GM23338 (cell line): Measurements from ENCODE around the gene GPC5. TPM values are rescaled to one million over a fixed set of nuclear protein-coding genes. Genes with fewer than 3 reads are reported as not detected.

Experiments
- ATAC-seq: fragments of 200-7000 bp; cut with Tn5 transposase; 3 replicates; pipeline ENCODE4 v1.9.1; 2020
- DNase-seq: peaks from one replicate; pipeline ENCODE4 v3.0.0-alpha.2; 2015; ENCODE audit warnings: low spot score
- H2AFZ ChIP-seq: fragments of 200-600 bp; sonication (generic); 2 replicates; pipeline ENCODE4 v1.8.0; 2016; ENCODE audit warnings: antibody characterized with exemption, mild to moderate bottlenecking, moderate library complexity
- H3F3A ChIP-seq: fragments of 200-600 bp; sonication (generic); replicated peaks from 2 replicates; pipeline ENCODE4 v1.8.0; 2017; ENCODE audit warnings: antibody characterized with exemption, mixed run types, low read depth
- H3K27ac ChIP-seq: fragments of 200-600 bp; sonication (generic); 2 replicates; pipeline ENCODE4 v1.6.1; 2016; ENCODE audit warnings: low read depth
- H3K27me3 ChIP-seq: fragments of 200-600 bp; sonication (generic); 2 replicates; pipeline ENCODE4 v1.8.0; 2016; ENCODE audit warnings: mild to moderate bottlenecking, mixed run types, moderate library complexity; ENCODE audit not compliant: insufficient read depth
- H3K36me3 ChIP-seq: fragments of 200-600 bp; sonication (generic); 2 replicates; pipeline ENCODE4 v1.8.0; 2016; ENCODE audit warnings: mild to moderate bottlenecking; ENCODE audit not compliant: insufficient read depth
- H3K4me1 ChIP-seq: fragments of 200-600 bp; sonication (generic); 2 replicates; pipeline ENCODE4 v1.8.0; 2016; ENCODE audit warnings: mild to moderate bottlenecking, moderate library complexity; ENCODE audit not compliant: insufficient read depth
- H3K4me2 ChIP-seq: fragments of 200-600 bp; sonication (generic); 2 replicates; pipeline ENCODE4 v1.7.1; 2017; ENCODE audit warnings: mixed run types
- H3K4me3 ChIP-seq: fragments of 200-600 bp; sonication (generic); 2 replicates; pipeline ENCODE4 v1.6.1; 2016; ENCODE audit warnings: mixed run types
- H3K79me2 ChIP-seq: fragments of 200-600 bp; sonication (generic); replicated peaks from 2 replicates; pipeline ENCODE4 v1.8.0; 2017; ENCODE audit warnings: mild to moderate bottlenecking; ENCODE audit not compliant: insufficient read depth
- H3K9me2 ChIP-seq: fragments of 200-600 bp; sonication (generic); 2 replicates; pipeline ENCODE4 v1.8.0; 2017; ENCODE audit not compliant: insufficient read depth
- H4K20me1 ChIP-seq: fragments of 200-600 bp; sonication (generic); replicated peaks from 2 replicates; pipeline ENCODE4 v1.8.0; 2017; ENCODE audit warnings: mild to moderate bottlenecking; ENCODE audit not compliant: insufficient read depth
- H3K27ac Mint-ChIP-seq: 2 replicates; pipeline ENCODE4 v1.8.0; 2020; ENCODE audit warnings: inconsistent platforms, mild to moderate bottlenecking, moderate library complexity, mixed read lengths
- H3K27me3 Mint-ChIP-seq: 3 replicates; pipeline ENCODE4 v1.8.0; 2022; ENCODE audit warnings: low read depth, mild to moderate bottlenecking, moderate library complexity, mixed read lengths, inconsistent platforms; ENCODE audit not compliant: insufficient read depth, poor library complexity
- H3K36me3 Mint-ChIP-seq: 3 replicates; pipeline ENCODE4 v1.8.0; 2021; ENCODE audit warnings: low read depth, mild to moderate bottlenecking, inconsistent platforms, moderate library complexity, mixed read lengths
- H3K4me1 Mint-ChIP-seq: 3 replicates; pipeline ENCODE4 v1.8.0; 2020; ENCODE audit warnings: mild to moderate bottlenecking, inconsistent platforms, mixed read lengths
- H3K4me3 Mint-ChIP-seq: 3 replicates; pipeline ENCODE4 v1.8.0; 2021; ENCODE audit warnings: moderate library complexity, mild to moderate bottlenecking, inconsistent platforms, mixed read lengths
- H3K9me3 Mint-ChIP-seq: 3 replicates; pipeline ENCODE4 v1.8.0; 2020; ENCODE audit warnings: moderate library complexity, mild to moderate bottlenecking, inconsistent platforms, mixed read lengths
- EZH2 ChIP-seq: fragments of 200-600 bp; sonication (generic); IDR thresholded peaks from one replicate; pipeline ENCODE4 v1.8.0; 2017; ENCODE audit warnings: antibody characterized with exemption, mild to moderate bottlenecking, low read depth; ENCODE audit not compliant: unreplicated experiment
- EZH2phosphoT487 ChIP-seq: fragments of 200-600 bp; sonication (generic); IDR thresholded peaks from one replicate; pipeline ENCODE4 v1.8.1; 2018; ENCODE audit warnings: antibody characterized with exemption; ENCODE audit not compliant: unreplicated experiment
- JUNB ChIP-seq: IDR thresholded peaks from one replicate; pipeline ENCODE4 v1.6.1; 2016; ENCODE audit warnings: antibody characterized with exemption; ENCODE audit not compliant: unreplicated experiment
- STAT1 ChIP-seq: IDR thresholded peaks from one replicate; pipeline ENCODE4 v1.6.1; 2016; ENCODE audit warnings: antibody characterized with exemption; ENCODE audit not compliant: unreplicated experiment
- ZNF114 ChIP-seq: fragments of 250-450 bp; sonication (Bioruptor Pico); IDR thresholded peaks from 2 replicates; pipeline ENCODE4 v1.5.0; 2020; ENCODE audit warnings: mild to moderate bottlenecking, moderate library complexity
- ZNF331 ChIP-seq: fragments of 250-450 bp; sonication (Bioruptor Pico); IDR thresholded peaks from 2 replicates; pipeline ENCODE4 v1.5.0; 2020; ENCODE audit warnings: low read depth, mild to moderate bottlenecking, moderate library complexity
- polyA plus RNA-seq: library from polyadenylated mRNA; unstranded; fragments of >200 nt; fragmentation: Nextera tagmentation; extraction: Ambion mirVana; gene quantifications from 2 replicates; pipeline ENCODE4 v1.2.1, GENCODE V29; 2016
- total RNA-seq: library from RNA; depleted of rRNA; stranded (reverse); fragments of >200 nt; shearing (Covaris generic); gene quantifications from 2 replicates; pipeline ENCODE4 v1.2.3, GENCODE V29; 2014
- TF ChIP-seq, protein P1 (sequence below): IDR thresholded peaks from one replicate; pipeline ENCODE4 v1.6.1; 2018; ENCODE audit warnings: antibody characterized with exemption; ENCODE audit not compliant: unreplicated experiment
- TF ChIP-seq, protein P2 (sequence below), 2 experiments: fragments of 200-600 bp in 1 of 2; sonication (generic) in 1 of 2; conservative IDR thresholded peaks; 2 replicates each; pipeline versions ENCODE4 v1.5.1 to v1.6.1; 2016 to 2017; ENCODE audit warnings: antibody characterized with exemption in 2 of 2, low read depth in 2 of 2, mild to moderate bottlenecking in 2 of 2, moderate library complexity in 1 of 2
- TF ChIP-seq, protein P3 (sequence below): IDR thresholded peaks from 2 replicates; pipeline ENCODE4 v1.6.1; 2016; ENCODE audit warnings: antibody characterized with exemption
- TF ChIP-seq, protein P4 (sequence below): fragments of 250-450 bp; sonication (Bioruptor Pico); IDR thresholded peaks from 2 replicates; pipeline ENCODE4 v1.5.0; 2020; ENCODE audit warnings: mild to moderate bottlenecking, moderate library complexity

The GPC5 gene
- total and polyA plus RNA-seq, 2 experiments from 2014 or later = 0.95 to 1.1 TPM

DNA sequence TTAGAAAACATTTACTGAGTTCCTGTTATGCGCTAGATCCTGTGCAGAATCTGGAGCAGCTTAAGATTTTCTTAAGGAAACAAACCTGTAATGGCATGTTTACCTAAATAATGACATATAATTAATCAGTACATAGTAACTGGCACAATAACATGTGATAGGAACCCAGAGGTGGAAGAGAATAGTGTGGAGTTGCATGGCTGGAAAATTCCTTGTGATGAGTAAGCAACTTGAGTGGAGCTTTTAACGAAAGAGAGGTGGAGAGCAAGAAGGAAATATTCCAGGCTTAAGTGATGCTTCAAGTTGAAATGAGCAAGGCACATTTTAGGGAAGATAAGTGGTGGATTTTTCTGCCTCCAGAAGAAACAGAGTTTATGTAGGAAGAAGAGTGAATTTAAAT lies 9.2 kb upstream of the GPC5 start:
- H3K27me3 Mint-ChIP-seq = no peaks in the 10 kb centered on the region
- Histone ChIP-seq H3K27me3 (no peaks in the 10 kb centered on the region), H3K36me3 (no peaks in the 10 kb centered on the region), H4K20me1 (no peaks in the 10 kb centered on the region), H3K79me2 (no peaks in the 10 kb centered on the region), H2AFZ (no peak overlapping the region), H3K4me1 (peaks cover 4% of the 10 kb centered on the region; the same call in 1 of the 2 replicates), H3K27ac (no peak overlapping the region), H3F3A (no peaks in the 10 kb centered on the region), H3K4me3 (no peak overlapping the region), H3K9me2 (no peaks in the 10 kb centered on the region), H3K4me2 (no peak overlapping the region)
- DNase-seq (no peak), ATAC-seq (no peak)
- H3K36me3 Mint-ChIP-seq = no peaks in the 10 kb centered on the region
- no peak overlapping the region for H3K27ac Mint-ChIP-seq
- H3K4me3 Mint-ChIP-seq = no peak overlapping the region
- no peaks in the 10 kb centered on the region for H3K9me3 Mint-ChIP-seq
- TF ChIP-seq, protein P1, sequence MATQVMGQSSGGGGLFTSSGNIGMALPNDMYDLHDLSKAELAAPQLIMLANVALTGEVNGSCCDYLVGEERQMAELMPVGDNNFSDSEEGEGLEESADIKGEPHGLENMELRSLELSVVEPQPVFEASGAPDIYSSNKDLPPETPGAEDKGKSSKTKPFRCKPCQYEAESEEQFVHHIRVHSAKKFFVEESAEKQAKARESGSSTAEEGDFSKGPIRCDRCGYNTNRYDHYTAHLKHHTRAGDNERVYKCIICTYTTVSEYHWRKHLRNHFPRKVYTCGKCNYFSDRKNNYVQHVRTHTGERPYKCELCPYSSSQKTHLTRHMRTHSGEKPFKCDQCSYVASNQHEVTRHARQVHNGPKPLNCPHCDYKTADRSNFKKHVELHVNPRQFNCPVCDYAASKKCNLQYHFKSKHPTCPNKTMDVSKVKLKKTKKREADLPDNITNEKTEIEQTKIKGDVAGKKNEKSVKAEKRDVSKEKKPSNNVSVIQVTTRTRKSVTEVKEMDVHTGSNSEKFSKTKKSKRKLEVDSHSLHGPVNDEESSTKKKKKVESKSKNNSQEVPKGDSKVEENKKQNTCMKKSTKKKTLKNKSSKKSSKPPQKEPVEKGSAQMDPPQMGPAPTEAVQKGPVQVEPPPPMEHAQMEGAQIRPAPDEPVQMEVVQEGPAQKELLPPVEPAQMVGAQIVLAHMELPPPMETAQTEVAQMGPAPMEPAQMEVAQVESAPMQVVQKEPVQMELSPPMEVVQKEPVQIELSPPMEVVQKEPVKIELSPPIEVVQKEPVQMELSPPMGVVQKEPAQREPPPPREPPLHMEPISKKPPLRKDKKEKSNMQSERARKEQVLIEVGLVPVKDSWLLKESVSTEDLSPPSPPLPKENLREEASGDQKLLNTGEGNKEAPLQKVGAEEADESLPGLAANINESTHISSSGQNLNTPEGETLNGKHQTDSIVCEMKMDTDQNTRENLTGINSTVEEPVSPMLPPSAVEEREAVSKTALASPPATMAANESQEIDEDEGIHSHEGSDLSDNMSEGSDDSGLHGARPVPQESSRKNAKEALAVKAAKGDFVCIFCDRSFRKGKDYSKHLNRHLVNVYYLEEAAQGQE = no peak
- TF ChIP-seq ZNF114 (CRISPR knock-in tag) (no peak), ZNF331 (CRISPR knock-in tag) (no peak), EZH2phosphoT487 (no peak), EZH2 (no peak), STAT1 (no peak), JUNB (no peak)
- TF ChIP-seq, protein P2, sequence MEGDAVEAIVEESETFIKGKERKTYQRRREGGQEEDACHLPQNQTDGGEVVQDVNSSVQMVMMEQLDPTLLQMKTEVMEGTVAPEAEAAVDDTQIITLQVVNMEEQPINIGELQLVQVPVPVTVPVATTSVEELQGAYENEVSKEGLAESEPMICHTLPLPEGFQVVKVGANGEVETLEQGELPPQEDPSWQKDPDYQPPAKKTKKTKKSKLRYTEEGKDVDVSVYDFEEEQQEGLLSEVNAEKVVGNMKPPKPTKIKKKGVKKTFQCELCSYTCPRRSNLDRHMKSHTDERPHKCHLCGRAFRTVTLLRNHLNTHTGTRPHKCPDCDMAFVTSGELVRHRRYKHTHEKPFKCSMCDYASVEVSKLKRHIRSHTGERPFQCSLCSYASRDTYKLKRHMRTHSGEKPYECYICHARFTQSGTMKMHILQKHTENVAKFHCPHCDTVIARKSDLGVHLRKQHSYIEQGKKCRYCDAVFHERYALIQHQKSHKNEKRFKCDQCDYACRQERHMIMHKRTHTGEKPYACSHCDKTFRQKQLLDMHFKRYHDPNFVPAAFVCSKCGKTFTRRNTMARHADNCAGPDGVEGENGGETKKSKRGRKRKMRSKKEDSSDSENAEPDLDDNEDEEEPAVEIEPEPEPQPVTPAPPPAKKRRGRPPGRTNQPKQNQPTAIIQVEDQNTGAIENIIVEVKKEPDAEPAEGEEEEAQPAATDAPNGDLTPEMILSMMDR (conservative IDR thresholded peaks at IDR 0.05; ENCODE audit: low read depth in 2 of 2) = no peak
- TF ChIP-seq, protein P3, sequence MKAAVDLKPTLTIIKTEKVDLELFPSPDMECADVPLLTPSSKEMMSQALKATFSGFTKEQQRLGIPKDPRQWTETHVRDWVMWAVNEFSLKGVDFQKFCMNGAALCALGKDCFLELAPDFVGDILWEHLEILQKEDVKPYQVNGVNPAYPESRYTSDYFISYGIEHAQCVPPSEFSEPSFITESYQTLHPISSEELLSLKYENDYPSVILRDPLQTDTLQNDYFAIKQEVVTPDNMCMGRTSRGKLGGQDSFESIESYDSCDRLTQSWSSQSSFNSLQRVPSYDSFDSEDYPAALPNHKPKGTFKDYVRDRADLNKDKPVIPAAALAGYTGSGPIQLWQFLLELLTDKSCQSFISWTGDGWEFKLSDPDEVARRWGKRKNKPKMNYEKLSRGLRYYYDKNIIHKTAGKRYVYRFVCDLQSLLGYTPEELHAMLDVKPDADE = no peak
- TF ChIP-seq, protein P4, sequence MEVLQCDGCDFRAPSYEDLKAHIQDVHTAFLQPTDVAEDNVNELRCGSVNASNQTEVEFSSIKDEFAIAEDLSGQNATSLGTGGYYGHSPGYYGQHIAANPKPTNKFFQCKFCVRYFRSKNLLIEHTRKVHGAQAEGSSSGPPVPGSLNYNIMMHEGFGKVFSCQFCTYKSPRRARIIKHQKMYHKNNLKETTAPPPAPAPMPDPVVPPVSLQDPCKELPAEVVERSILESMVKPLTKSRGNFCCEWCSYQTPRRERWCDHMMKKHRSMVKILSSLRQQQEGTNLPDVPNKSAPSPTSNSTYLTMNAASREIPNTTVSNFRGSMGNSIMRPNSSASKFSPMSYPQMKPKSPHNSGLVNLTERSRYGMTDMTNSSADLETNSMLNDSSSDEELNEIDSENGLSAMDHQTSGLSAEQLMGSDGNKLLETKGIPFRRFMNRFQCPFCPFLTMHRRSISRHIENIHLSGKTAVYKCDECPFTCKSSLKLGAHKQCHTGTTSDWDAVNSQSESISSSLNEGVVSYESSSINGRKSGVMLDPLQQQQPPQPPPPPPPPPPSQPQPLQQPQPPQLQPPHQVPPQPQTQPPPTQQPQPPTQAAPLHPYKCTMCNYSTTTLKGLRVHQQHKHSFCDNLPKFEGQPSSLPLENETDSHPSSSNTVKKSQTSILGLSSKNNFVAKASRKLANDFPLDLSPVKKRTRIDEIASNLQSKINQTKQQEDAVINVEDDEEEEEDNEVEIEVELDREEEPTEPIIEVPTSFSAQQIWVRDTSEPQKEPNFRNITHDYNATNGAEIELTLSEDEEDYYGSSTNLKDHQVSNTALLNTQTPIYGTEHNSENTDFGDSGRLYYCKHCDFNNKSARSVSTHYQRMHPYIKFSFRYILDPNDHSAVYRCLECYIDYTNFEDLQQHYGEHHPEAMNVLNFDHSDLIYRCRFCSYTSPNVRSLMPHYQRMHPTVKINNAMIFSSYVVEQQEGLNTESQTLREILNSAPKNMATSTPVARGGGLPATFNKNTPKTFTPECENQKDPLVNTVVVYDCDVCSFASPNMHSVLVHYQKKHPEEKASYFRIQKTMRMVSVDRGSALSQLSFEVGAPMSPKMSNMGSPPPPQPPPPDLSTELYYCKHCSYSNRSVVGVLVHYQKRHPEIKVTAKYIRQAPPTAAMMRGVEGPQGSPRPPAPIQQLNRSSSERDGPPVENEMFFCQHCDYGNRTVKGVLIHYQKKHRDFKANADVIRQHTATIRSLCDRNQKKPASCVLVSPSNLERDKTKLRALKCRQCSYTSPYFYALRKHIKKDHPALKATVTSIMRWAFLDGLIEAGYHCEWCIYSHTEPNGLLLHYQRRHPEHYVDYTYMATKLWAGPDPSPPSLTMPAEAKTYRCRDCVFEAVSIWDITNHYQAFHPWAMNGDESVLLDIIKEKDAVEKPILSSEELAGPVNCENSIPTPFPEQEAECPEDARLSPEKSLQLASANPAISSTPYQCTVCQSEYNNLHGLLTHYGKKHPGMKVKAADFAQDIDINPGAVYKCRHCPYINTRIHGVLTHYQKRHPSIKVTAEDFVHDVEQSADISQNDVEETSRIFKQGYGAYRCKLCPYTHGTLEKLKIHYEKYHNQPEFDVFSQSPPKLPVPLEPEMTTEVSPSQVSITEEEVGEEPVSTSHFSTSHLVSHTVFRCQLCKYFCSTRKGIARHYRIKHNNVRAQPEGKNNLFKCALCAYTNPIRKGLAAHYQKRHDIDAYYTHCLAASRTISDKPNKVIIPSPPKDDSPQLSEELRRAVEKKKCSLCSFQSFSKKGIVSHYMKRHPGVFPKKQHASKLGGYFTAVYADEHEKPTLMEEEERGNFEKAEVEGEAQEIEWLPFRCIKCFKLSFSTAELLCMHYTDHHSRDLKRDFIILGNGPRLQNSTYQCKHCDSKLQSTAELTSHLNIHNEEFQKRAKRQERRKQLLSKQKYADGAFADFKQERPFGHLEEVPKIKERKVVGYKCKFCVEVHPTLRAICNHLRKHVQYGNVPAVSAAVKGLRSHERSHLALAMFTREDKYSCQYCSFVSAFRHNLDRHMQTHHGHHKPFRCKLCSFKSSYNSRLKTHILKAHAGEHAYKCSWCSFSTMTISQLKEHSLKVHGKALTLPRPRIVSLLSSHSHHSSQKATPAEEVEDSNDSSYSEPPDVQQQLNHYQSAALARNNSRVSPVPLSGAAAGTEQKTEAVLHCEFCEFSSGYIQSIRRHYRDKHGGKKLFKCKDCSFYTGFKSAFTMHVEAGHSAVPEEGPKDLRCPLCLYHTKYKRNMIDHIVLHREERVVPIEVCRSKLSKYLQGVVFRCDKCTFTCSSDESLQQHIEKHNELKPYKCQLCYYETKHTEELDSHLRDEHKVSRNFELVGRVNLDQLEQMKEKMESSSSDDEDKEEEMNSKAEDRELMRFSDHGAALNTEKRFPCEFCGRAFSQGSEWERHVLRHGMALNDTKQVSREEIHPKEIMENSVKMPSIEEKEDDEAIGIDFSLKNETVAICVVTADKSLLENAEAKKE (CRISPR knock-in tag) = no peak
- peaks cover 7% of the 10 kb centered on the region; the same call in 2 of the 3 replicates for H3K4me1 Mint-ChIP-seq
